ENCODE measurements around the gene PPP2R5A.

The PPP2R5A gene

DNA sequence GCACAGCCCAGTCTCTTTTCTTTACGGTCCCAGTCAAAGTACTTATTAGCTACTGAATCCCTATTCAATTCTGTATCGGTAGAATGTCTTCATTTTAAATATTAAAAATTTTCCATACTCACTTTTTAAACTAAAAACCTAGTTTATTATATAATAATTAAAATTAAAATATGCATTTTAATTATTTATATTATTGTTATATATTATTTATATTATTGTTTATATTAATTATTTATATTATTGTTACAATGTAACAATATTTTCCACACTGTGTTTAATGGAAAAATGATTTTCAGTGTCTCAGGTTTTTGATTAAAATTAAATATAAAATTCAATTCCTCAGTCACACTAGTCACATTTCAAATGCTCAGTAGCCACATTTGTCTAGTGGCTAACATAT lies 18.2 kb upstream of the PPP2R5A start:
- Histone ChIP-seq H3K27ac (no peak overlapping the region), H4K20me1 (no peaks in the 10 kb centered on the region), H3K9me3 (no peaks in the 10 kb centered on the region), H3K4me3 (no peak overlapping the region), H3K27me3 (no peaks in the 10 kb centered on the region), H3K4me1 (peaks cover 8% of the 10 kb centered on the region), H3K36me3 (no peaks in the 10 kb centered on the region), H3K9ac (no peak overlapping the region), H3K4me2 (peak overlapping the region; percentile 50)
- no peak for TF ChIP-seq Cebpa-rat (IDR thresholded peaks at IDR 0.05)

DNA sequence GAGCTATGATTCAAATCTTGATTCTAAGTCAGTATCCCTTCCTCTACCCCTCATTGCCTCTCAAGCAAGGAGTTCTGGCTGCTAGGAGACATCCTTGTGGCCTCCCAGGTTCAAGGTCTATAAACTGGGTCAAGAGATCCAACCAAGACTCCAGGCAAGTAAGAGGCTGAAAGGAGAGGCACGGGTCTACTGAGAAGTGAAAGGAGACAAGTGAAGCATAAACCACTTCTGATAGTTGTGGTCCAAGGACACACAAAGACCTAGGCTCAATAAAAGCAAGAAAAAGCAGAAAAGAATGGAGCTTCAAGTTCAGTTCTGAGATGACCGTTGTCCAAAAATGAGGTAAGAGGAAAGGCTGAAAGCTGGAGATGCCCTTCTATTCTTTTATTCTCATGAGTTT lies 17.8 kb upstream of the PPP2R5A start:
- Histone ChIP-seq H3K9ac (no peak overlapping the region), H3K36me3 (no peaks in the 10 kb centered on the region), H3K4me1 (peaks cover 8% of the 10 kb centered on the region), H3K9me3 (no peaks in the 10 kb centered on the region), H3K4me3 (no peak overlapping the region), H3K27me3 (no peaks in the 10 kb centered on the region), H3K27ac (no peak overlapping the region), H4K20me1 (no peaks in the 10 kb centered on the region), H3K4me2 (peak overlapping the region; percentile 50)
- no peak for TF ChIP-seq Cebpa-rat (IDR thresholded peaks at IDR 0.05)

DNA sequence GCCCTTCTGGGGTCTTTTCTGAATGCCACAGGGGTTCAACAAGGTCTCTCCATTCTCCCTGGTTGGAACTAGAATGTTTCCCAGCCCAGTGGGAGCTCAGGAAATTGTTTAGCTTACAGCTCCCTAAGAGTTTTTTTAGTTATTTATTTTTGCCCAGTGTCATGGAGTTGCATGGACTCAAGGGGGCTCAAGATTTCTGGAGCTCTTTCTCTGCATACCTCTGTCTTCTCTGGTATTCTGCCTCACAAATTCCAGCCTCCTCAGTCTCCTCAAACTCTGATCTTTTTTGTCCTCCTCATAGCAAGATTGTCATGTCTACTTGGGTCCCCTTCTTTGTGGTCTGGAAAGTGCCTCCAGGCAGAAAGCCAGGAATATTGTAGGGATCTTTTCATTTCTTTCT lies 15.9 kb upstream of the PPP2R5A start:
- no peak for TF ChIP-seq Cebpa-rat (IDR thresholded peaks at IDR 0.05)
- Histone ChIP-seq H3K36me3 (no peaks in the 10 kb centered on the region), H3K9ac (no peak overlapping the region), H3K4me2 (no peak overlapping the region), H3K27ac (no peak overlapping the region), H3K9me3 (no peaks in the 10 kb centered on the region), H3K4me3 (no peak overlapping the region), H4K20me1 (no peaks in the 10 kb centered on the region), H3K4me1 (peaks cover 8% of the 10 kb centered on the region), H3K27me3 (no peaks in the 10 kb centered on the region)

DNA sequence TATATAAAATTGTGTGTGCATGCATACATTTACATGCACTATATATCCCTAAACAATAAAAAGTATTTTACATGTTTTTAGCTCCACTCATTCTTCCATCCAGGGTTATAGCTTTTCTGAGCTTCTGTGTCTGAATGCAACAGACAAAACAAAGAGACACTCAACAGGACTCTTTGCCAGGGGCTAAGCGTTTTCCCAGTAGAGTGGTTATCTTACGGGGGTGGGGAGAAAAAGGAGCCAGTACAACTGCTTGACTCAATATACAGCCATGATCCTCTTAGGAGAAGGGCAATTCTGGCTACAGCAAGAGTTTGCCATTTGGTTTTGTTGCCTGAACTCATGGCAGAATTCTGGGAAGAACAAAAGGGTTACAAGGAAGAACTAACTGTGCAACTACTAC lies 14.6 kb upstream of the PPP2R5A start:
- no peaks in the 10 kb centered on the region for H3K36me3 ChIP-seq
- H3K9ac ChIP-seq, result no peak overlapping the region
- no peak overlapping the region for H3K4me3 ChIP-seq
- no peaks in the 10 kb centered on the region for H3K9me3 ChIP-seq
- H4K20me1 ChIP-seq, result no peaks in the 10 kb centered on the region
- H3K4me2 ChIP-seq, result no peak overlapping the region
- no peaks in the 10 kb centered on the region for H3K27me3 ChIP-seq
- TF ChIP-seq Cebpa-rat (IDR thresholded peaks at IDR 0.05), result no peak
- no peak overlapping the region for H3K27ac ChIP-seq
- H3K4me1 ChIP-seq, result peaks cover 8% of the 10 kb centered on the region

DNA sequence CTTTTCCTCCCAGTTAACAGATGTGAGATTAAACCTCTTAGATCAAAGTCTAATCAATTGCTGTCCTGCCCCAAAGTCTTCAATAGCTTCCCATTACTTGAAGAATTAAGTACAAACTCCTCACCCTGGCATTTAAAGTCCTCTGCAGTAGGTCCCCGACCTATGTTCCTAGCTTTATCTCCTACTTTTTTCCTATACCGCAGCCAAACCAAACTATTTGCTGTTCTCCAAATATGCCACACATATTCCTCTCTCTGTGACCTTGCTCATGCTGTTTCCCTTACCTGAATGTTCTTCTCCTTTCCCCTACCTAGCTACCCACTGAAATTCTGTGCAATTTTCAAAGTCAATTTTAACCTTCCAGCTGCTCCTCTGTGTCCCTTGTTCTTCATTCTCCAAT lies 14.0 kb upstream of the PPP2R5A start:
- Histone ChIP-seq H3K27ac (no peak overlapping the region), H4K20me1 (no peaks in the 10 kb centered on the region), H3K9me3 (no peaks in the 10 kb centered on the region), H3K4me3 (no peak overlapping the region), H3K36me3 (no peaks in the 10 kb centered on the region), H3K27me3 (no peaks in the 10 kb centered on the region), H3K4me2 (no peak overlapping the region), H3K4me1 (peaks cover 8% of the 10 kb centered on the region), H3K9ac (no peak overlapping the region)
- no peak for TF ChIP-seq Cebpa-rat (IDR thresholded peaks at IDR 0.05)

DNA sequence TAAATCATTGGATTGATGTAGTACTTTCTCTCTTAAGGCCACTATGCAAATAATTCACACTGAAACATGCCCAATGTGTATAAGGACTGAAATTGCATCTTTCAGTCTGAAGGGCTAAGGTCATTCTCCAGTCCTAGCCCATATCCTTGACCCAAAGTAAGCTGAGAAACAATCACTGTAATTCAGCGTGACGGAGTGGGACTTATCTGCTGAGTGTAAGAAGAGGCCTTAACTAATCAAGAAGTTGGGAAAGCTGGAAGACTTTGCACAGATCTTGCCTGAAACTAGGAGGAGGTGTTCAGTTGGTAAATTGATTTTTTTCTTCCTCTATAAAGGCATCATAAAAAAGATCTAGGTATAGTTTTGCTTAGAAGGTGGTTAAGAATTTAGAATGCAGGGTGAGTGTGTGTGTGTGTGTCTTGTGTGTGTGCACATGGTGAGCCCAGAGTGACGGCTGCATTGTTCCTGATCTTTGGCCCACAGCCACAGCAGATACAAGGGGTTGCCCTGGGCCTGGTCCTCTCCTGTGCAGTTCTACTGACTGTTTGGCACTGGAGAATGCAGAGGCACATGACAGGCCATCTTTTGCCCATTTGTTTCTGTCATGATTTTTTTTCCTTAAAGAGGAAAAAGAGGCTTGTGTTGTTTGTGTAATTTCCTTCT lies 13.3 kb upstream of the PPP2R5A start:
- H3K27me3 ChIP-seq, result no peaks in the 10 kb centered on the region
- H3K36me3 ChIP-seq, result no peaks in the 10 kb centered on the region
- no peak overlapping the region for H3K4me3 ChIP-seq
- H3K9me3 ChIP-seq, result no peaks in the 10 kb centered on the region
- H3K27ac ChIP-seq, result no peak overlapping the region
- H4K20me1 ChIP-seq, result no peaks in the 10 kb centered on the region
- no peak overlapping the region for H3K9ac ChIP-seq
- H3K4me2 ChIP-seq, result no peak overlapping the region
- H3K4me1 ChIP-seq, result peaks cover 8% of the 10 kb centered on the region
- TF ChIP-seq Cebpa-rat (IDR thresholded peaks at IDR 0.05), result no peak

DNA sequence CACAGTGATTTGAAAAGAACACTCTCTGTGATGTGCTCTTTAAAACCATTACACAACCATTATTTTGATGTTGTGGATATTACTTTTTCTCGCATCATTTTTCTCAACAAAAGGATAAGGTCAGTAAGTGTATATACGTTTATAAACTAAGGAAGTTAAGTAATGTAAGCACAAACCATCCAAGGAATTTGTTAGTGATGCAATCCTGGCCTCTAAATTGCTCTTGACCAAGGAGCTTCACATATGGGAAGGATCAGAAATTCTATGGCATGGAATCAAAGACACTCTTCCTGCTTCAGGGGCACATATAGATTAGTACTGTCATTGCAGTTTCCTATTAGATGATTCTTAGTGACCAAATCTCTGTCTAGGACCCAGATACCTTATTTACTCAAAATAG lies 3.6 kb upstream of the PPP2R5A start:
- no peaks in the 10 kb centered on the region for H3K9me3 ChIP-seq
- no peak overlapping the region for H3K27ac ChIP-seq
- TF ChIP-seq Cebpa-rat (IDR thresholded peaks at IDR 0.05), result no peak
- H3K27me3 ChIP-seq, result no peaks in the 10 kb centered on the region
- H3K4me3 ChIP-seq, result no peak overlapping the region
- H3K36me3 ChIP-seq, result no peaks in the 10 kb centered on the region
- H4K20me1 ChIP-seq, result no peaks in the 10 kb centered on the region
- H3K4me1 ChIP-seq, result peaks cover 7% of the 10 kb centered on the region
- H3K9ac ChIP-seq, result no peak overlapping the region
- H3K4me2 ChIP-seq, result no peak overlapping the region

DNA sequence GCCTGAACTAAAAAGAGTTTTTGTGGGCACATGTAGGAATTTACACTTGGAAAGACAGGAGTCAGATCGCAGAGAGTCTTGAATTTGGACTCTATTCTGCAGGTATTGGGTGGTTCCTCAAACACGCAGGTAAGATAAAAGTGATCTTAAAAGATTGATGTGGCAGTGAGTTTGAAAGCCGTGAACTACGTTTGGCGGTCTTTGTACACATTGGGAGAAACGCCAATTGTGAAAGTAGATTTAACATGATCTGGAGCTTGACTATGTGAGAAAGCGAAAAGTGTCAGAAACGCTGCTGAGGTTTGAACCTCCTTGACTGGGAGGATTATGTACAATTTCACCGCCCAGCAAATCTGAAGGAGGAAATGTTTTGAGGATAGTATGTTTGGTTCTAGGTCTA lies 1.5 kb upstream of the PPP2R5A start:
- Histone ChIP-seq H3K4me3 (no peak overlapping the region), H4K20me1 (peaks cover 19% of the 10 kb centered on the region), H3K27me3 (no peaks in the 10 kb centered on the region), H3K4me2 (peak overlapping the region; percentile 95), H3K4me1 (peaks cover 24% of the 10 kb centered on the region), H3K9me3 (no peaks in the 10 kb centered on the region), H3K9ac (no peak overlapping the region), H3K36me3 (no peaks in the 10 kb centered on the region), H3K27ac (no peak overlapping the region)
- TF ChIP-seq Cebpa-rat (IDR thresholded peaks at IDR 0.05), result no peak

DNA sequence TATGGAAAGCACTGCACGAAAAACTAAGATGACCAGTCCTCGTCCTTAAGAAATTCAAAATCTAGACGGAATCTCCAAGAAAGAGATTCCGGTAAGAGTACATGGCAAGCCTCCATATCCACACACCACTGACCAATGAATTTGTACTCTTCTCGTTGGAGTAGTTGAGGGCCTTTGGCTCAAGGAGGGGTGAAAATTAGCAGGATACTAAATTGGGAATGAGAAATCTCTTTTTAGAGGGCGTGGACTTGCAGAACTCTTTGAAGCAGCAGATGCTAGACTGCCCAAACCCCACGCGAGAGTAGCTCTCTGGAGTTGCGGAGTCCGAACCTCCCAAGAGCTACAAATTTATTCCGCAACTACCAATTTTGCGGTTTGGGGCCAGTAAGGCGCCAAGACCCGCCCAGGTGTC lies 872 bp upstream of the PPP2R5A start:
- H3K27me3 ChIP-seq, result no peaks in the 10 kb centered on the region
- H3K36me3 ChIP-seq, result no peaks in the 10 kb centered on the region
- peak overlapping the region; percentile 80 for H3K9ac ChIP-seq
- peaks cover 30% of the 10 kb centered on the region for H3K4me1 ChIP-seq
- peak overlapping the region; percentile 92 for H3K4me3 ChIP-seq
- H3K4me2 ChIP-seq, result peak overlapping the region; percentile 95
- H3K27ac ChIP-seq, result peak overlapping the region; percentile 74
- TF ChIP-seq Cebpa-rat (IDR thresholded peaks at IDR 0.05), result no peak
- H3K9me3 ChIP-seq, result no peaks in the 10 kb centered on the region
- peaks cover 25% of the 10 kb centered on the region for H4K20me1 ChIP-seq

DNA sequence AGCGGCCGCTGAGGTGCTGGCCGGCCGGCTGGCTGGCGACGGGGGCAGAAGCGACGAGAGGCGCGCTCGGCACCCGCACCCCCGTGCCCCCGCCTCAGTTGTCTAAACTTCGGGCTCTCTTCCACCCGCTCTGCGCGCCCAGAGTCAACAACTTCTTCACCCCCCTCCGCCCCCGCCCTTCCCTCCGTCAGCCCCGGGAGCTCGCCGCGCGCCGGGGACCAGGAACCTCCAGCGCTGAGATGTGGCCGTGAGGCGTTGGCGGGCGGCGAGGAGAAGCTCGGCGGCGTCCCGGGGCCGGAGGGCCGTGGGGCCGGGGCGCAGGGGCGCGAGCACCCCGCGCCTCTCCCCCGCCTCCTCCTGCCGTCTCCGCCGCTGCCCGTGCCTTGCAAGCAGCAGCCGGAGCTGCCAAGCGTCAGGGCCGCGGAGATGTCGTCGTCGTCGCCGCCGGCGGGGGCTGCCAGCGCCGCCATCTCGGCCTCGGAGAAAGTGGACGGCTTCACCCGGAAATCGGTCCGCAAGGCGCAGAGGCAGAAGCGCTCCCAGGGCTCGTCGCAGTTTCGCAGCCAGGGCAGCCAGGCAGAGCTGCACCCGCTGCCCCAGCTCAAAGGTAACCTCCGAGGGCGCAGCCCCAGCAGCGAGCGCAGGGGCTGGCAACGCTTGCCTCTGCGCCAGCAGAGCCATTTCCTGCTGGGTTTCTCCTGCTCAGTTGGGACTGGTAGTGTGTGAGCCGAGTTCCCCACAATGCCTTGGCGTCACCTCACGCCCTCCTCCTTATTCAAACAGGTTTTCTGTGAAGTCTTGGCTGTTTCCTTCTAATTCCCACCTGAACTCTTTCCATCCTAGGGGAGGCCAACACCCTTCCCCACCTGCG lies 710 bp downstream of the PPP2R5A start:
- TF ChIP-seq Cebpa-rat (IDR thresholded peaks at IDR 0.05), result no peak
- Histone ChIP-seq H3K4me1 (peaks cover 46% of the 10 kb centered on the region), H3K27ac (peak overlapping the region; percentile 91), H3K36me3 (no peaks in the 10 kb centered on the region), H3K9me3 (no peaks in the 10 kb centered on the region), H4K20me1 (peaks cover 41% of the 10 kb centered on the region), H3K9ac (peak overlapping the region; percentile 91), H3K4me3 (peak overlapping the region; percentile 92), H3K4me2 (peak overlapping the region; percentile 83), H3K27me3 (no peaks in the 10 kb centered on the region)

Measured in BLaER1 (cell line).